NCI-H2107 (cell line): ENCODE data around the gene SOX11.

Source experiments
- DNase-seq: peaks from one replicate; lab custom pipeline; 2025; lab: John Stamatoyannopoulos, UW

Gene SOX11

GRCh38 chr2:5723791-5724735 lies 31.9 kb downstream of the SOX11 start:
- no peak for DNase-seq

- no peak for DNase-seq
These were observed 32.9 kb downstream of the SOX11 start for GRCh38 chr2:5725072-5725471.

GRCh38 chr2:5725794-5726463 lies 33.7 kb downstream of the SOX11 start:
- no peak for DNase-seq

- no peak for DNase-seq
These were observed 35.1 kb downstream of the SOX11 start for GRCh38 chr2:5727235-5727634.

GRCh38 chr2:5729416-5729815 lies 37.2 kb downstream of the SOX11 start:
- DNase-seq = no peak

- no peak for DNase-seq
These were observed 38.2 kb downstream of the SOX11 start for GRCh38 chr2:5730386-5730785.

- DNase-seq = no peak
These were observed 42.8 kb downstream of the SOX11 start for GRCh38 chr2:5734859-5735520.

GRCh38 chr2:5735521-5735861 lies 43.3 kb downstream of the SOX11 start:
- no peak for DNase-seq

GRCh38 chr2:5736050-5736449 lies 43.9 kb downstream of the SOX11 start:
- no peak for DNase-seq

GRCh38 chr2:5736886-5737285 lies 44.7 kb downstream of the SOX11 start:
- DNase-seq = no peak

GRCh38 chr2:5740053-5740452 lies 47.9 kb downstream of the SOX11 start:
- DNase-seq = no peak

GRCh38 chr2:5740817-5741216 lies 48.6 kb downstream of the SOX11 start:
- DNase-seq = no peak

- DNase-seq = no peak
These were observed 49.1 kb downstream of the SOX11 start for GRCh38 chr2:5741242-5741641.

- DNase-seq = no peak
These were observed 49.9 kb downstream of the SOX11 start for GRCh38 chr2:5742126-5742525.

- no peak for DNase-seq
These were observed 56.2 kb downstream of the SOX11 start for GRCh38 chr2:5748391-5748790.

- no peak for DNase-seq
These were observed 56.8 kb downstream of the SOX11 start for GRCh38 chr2:5748946-5749345.

- DNase-seq = no peak
These were observed 57.2 kb downstream of the SOX11 start for GRCh38 chr2:5749347-5749746.
